Mesothelial cell of epicardium (in vitro differentiated cells): ENCODE data around the gene RBMXL3. TPM values are rescaled to one million over a fixed set of nuclear protein-coding genes. Genes with fewer than 3 reads are reported as not detected.

Source experiments
- DNase-seq, 2 experiments: peaks; one replicate each; pipeline ENCODE4 v3.0.0; 2021; ENCODE audit warnings: low spot score in 2 of 2; ENCODE audit not compliant: unreplicated experiment in 2 of 2
- H3K27ac Mint-ChIP-seq: 2 replicates; pipeline ENCODE4 v1.8.0; 2021; ENCODE audit warnings: mixed read lengths
- H3K27me3 Mint-ChIP-seq: 2 replicates; pipeline ENCODE4 v1.8.0; 2021; ENCODE audit warnings: low read depth, mixed read lengths
- H3K36me3 Mint-ChIP-seq: 2 replicates; pipeline ENCODE4 v1.8.0; 2021; ENCODE audit warnings: mixed read lengths
- H3K4me1 Mint-ChIP-seq: 2 replicates; pipeline ENCODE4 v1.8.0; 2021; ENCODE audit warnings: mixed read lengths
- H3K4me3 Mint-ChIP-seq: 2 replicates; pipeline ENCODE4 v1.8.0; 2021; ENCODE audit warnings: mild to moderate bottlenecking, moderate library complexity, mixed read lengths
- H3K9me3 Mint-ChIP-seq: 2 replicates; pipeline ENCODE4 v1.8.0; 2021; ENCODE audit warnings: mixed read lengths
- CTCF ChIP-seq: fragments of 200-600 bp; sonication (generic); IDR thresholded peaks from one replicate; pipeline ENCODE4 v1.5.0; 2021; ENCODE audit warnings: antibody characterized with exemption; ENCODE audit not compliant: unreplicated experiment
- total RNA-seq: library from RNA; stranded (reverse); gene quantifications from 3 replicates; pipeline ENCODE4 v1.2.1, GENCODE V29; 2021

The RBMXL3 gene
- total RNA-seq, 1 donor from 2014 or later, result not detected

GRCh38 chrX:115236560-115236959, 47.4 kb downstream of the RBMXL3 start:
- DNase-seq, result no peak
- H3K36me3 Mint-ChIP-seq, result peaks cover 3% of the 10 kb centered on the region
- no peak for TF ChIP-seq CTCF
- H3K9me3 Mint-ChIP-seq, result peaks cover 3% of the 10 kb centered on the region
- no peak overlapping the region for H3K4me3 Mint-ChIP-seq
- peak overlapping the region; percentile 82 for H3K27ac Mint-ChIP-seq
- peaks cover 50% of the 10 kb centered on the region for H3K4me1 Mint-ChIP-seq
- no peaks in the 10 kb centered on the region for H3K27me3 Mint-ChIP-seq

DNA sequence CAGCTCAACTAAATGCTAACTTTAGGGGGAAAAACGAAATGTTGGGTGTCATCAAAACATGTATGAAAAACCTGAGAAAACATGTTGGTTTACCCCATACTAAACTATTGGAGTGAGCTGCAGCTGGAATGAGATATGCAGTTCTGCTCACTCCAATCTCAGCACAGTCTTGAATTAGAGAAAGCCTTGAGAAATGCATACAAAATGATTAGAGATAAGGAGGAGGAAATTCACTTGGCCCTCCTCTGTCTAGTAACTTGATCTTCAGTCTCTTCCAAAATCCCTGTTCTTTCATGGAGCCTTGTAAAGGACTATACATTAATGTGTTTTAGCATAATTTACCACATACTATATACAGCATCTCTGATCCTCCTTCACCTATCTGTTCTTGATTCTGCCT, 47.8 kb downstream of the RBMXL3 start:
- H3K4me1 Mint-ChIP-seq, result peaks cover 45% of the 10 kb centered on the region
- TF ChIP-seq CTCF, result no peak
- DNase-seq, result no peak
- peak overlapping the region; percentile 82 for H3K27ac Mint-ChIP-seq
- peaks cover 3% of the 10 kb centered on the region for H3K36me3 Mint-ChIP-seq
- H3K27me3 Mint-ChIP-seq, result no peaks in the 10 kb centered on the region
- no peak overlapping the region for H3K4me3 Mint-ChIP-seq
- peaks cover 3% of the 10 kb centered on the region for H3K9me3 Mint-ChIP-seq

Other genes with a start within 250 kb of the RBMXL3 start
- 0.73 to 0.79 TPM (median 0.74 TPM) in 3 replicates for gene IL13RA2, start 171.8 kb upstream of the RBMXL3 start, total RNA-seq
- gene LRCH2, start 44.7 kb downstream of the RBMXL3 start, total RNA-seq, result 29.1 to 29.5 TPM (median 29.4 TPM) in 3 replicates
- not detected in 3 replicates for gene LUZP4, start 100.3 kb downstream of the RBMXL3 start, total RNA-seq